ENCODE results near the gene IDS.
"Not testable (repeated sequence)": the region's sequence is repeated elsewhere in the genome, so short reads cannot be mapped to it uniquely, and the experiment has no call there.

The IDS gene

DNA sequence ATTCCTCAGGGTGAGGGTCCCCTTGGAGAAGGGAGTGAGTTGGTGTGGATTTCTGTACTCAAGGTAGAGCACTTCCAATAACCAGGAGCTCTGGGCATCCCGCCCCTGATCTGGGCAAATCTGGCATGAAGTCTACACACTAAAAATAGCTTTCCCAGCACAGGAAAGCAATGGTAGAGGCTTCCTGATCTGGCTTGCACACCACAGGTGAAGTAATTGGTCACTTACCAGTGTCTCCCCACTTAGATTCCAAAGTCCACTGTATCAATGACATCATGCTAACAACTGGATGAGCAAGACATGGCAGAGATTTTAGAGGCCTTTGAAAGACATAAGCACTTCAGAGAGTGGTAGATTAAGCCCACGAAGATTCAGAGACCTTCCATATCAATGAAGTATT is 17.8 kb upstream of the IDS start:
- TF ChIP-seq, protein P1, sequence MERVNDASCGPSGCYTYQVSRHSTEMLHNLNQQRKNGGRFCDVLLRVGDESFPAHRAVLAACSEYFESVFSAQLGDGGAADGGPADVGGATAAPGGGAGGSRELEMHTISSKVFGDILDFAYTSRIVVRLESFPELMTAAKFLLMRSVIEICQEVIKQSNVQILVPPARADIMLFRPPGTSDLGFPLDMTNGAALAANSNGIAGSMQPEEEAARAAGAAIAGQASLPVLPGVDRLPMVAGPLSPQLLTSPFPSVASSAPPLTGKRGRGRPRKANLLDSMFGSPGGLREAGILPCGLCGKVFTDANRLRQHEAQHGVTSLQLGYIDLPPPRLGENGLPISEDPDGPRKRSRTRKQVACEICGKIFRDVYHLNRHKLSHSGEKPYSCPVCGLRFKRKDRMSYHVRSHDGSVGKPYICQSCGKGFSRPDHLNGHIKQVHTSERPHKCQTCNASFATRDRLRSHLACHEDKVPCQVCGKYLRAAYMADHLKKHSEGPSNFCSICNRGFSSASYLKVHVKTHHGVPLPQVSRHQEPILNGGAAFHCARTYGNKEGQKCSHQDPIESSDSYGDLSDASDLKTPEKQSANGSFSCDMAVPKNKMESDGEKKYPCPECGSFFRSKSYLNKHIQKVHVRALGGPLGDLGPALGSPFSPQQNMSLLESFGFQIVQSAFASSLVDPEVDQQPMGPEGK (CRISPR knock-in tag; IDR thresholded peaks at IDR 0.05; ENCODE audit: borderline replicate concordance), result no peak
- no peak for TF ChIP-seq TOX (CRISPR knock-in tag; IDR thresholded peaks at IDR 0.05; ENCODE audit: borderline replicate concordance)
- TF ChIP-seq ZNF8 (CRISPR knock-in tag; IDR thresholded peaks at IDR 0.05), result no peak
- TF ChIP-seq, protein P2, sequence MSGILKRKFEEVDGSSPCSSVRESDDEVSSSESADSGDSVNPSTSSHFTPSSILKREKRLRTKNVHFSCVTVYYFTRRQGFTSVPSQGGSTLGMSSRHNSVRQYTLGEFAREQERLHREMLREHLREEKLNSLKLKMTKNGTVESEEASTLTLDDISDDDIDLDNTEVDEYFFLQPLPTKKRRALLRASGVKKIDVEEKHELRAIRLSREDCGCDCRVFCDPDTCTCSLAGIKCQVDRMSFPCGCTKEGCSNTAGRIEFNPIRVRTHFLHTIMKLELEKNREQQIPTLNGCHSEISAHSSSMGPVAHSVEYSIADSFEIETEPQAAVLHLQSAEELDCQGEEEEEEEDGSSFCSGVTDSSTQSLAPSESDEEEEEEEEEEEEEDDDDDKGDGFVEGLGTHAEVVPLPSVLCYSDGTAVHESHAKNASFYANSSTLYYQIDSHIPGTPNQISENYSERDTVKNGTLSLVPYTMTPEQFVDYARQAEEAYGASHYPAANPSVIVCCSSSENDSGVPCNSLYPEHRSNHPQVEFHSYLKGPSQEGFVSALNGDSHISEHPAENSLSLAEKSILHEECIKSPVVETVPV (CRISPR knock-in tag; IDR thresholded peaks at IDR 0.05), result no peak
- TF ChIP-seq RARB (CRISPR knock-in tag; IDR thresholded peaks at IDR 0.05), result no peak
- TF ChIP-seq ZFP3 (CRISPR knock-in tag; IDR thresholded peaks at IDR 0.05), result no peak
- TF ChIP-seq, protein P3, sequence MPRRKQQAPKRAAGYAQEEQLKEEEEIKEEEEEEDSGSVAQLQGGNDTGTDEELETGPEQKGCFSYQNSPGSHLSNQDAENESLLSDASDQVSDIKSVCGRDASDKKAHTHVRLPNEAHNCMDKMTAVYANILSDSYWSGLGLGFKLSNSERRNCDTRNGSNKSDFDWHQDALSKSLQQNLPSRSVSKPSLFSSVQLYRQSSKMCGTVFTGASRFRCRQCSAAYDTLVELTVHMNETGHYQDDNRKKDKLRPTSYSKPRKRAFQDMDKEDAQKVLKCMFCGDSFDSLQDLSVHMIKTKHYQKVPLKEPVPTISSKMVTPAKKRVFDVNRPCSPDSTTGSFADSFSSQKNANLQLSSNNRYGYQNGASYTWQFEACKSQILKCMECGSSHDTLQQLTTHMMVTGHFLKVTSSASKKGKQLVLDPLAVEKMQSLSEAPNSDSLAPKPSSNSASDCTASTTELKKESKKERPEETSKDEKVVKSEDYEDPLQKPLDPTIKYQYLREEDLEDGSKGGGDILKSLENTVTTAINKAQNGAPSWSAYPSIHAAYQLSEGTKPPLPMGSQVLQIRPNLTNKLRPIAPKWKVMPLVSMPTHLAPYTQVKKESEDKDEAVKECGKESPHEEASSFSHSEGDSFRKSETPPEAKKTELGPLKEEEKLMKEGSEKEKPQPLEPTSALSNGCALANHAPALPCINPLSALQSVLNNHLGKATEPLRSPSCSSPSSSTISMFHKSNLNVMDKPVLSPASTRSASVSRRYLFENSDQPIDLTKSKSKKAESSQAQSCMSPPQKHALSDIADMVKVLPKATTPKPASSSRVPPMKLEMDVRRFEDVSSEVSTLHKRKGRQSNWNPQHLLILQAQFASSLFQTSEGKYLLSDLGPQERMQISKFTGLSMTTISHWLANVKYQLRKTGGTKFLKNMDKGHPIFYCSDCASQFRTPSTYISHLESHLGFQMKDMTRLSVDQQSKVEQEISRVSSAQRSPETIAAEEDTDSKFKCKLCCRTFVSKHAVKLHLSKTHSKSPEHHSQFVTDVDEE (CRISPR knock-in tag; IDR thresholded peaks at IDR 0.05), result no peak
- no peak for TF ChIP-seq SNAI2 (CRISPR knock-in tag; IDR thresholded peaks at IDR 0.05)
- TF ChIP-seq GLIS3 (CRISPR knock-in tag; IDR thresholded peaks at IDR 0.05), result no peak
- TF ChIP-seq CSDC2 (CRISPR knock-in tag; IDR thresholded peaks at IDR 0.05), result no peak
- TF ChIP-seq ZFP30 (CRISPR knock-in tag; IDR thresholded peaks at IDR 0.05), result no peak
- TF ChIP-seq ARNTL (CRISPR knock-in tag; IDR thresholded peaks at IDR 0.05; ENCODE audit: borderline replicate concordance, low read depth), result no peak
- no peak for TF ChIP-seq ZNF565 (CRISPR knock-in tag; conservative IDR thresholded peaks at IDR 0.05; ENCODE audit: low read depth)
- no peak for ATAC-seq

DNA sequence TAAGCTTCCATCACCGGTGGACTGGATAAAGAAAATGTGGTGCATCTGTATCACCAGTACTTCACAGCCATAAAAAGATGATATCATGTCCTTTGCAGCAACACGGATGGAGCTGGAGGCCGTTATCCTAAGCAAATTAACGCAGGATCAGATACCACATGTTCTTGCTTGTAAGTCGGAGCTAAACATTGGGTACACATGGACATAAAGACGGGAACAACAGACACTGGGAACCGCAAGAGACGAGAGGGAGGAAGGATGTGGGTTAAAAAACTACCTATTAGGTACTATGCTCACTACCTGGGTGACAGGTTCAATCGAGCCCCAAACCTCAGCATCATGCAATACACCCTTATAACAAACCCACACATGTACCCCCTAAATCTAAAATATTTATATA is 16.3 kb upstream of the IDS start:
- ATAC-seq, result no peak
- TF ChIP-seq BACH2 (CRISPR knock-in tag; IDR thresholded peaks at IDR 0.05; ENCODE audit: borderline replicate concordance), result no peak
- no peak for TF ChIP-seq OSR1 (CRISPR knock-in tag; IDR thresholded peaks at IDR 0.05)
- TF ChIP-seq ZNF565 (CRISPR knock-in tag; conservative IDR thresholded peaks at IDR 0.05; ENCODE audit: low read depth), result no peak
- TF ChIP-seq GLIS3 (CRISPR knock-in tag; IDR thresholded peaks at IDR 0.05), result no peak
- TF ChIP-seq, protein P3 (CRISPR knock-in tag; IDR thresholded peaks at IDR 0.05), result no peak
- TF ChIP-seq TCF4 (CRISPR knock-in tag; IDR thresholded peaks at IDR 0.05; ENCODE audit: borderline replicate concordance), result no peak; the same call in 1 of the 2 replicates
- TF ChIP-seq RARB (CRISPR knock-in tag; IDR thresholded peaks at IDR 0.05), result no peak
- TF ChIP-seq, protein P4, sequence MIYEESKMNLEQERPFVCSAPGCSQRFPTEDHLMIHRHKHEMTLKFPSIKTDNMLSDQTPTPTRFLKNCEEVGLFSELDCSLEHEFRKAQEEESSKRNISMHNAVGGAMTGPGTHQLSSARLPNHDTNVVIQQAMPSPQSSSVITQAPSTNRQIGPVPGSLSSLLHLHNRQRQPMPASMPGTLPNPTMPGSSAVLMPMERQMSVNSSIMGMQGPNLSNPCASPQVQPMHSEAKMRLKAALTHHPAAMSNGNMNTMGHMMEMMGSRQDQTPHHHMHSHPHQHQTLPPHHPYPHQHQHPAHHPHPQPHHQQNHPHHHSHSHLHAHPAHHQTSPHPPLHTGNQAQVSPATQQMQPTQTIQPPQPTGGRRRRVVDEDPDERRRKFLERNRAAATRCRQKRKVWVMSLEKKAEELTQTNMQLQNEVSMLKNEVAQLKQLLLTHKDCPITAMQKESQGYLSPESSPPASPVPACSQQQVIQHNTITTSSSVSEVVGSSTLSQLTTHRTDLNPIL (CRISPR knock-in tag; IDR thresholded peaks at IDR 0.05; ENCODE audit: low read depth), result no peak
- no peak for TF ChIP-seq ESRRG (CRISPR knock-in tag; IDR thresholded peaks at IDR 0.05)
- no peak for TF ChIP-seq ISL1 (CRISPR knock-in tag; IDR thresholded peaks at IDR 0.05)
- no peak for TF ChIP-seq SNAI2 (CRISPR knock-in tag; IDR thresholded peaks at IDR 0.05)
- TF ChIP-seq, protein P2 (CRISPR knock-in tag; IDR thresholded peaks at IDR 0.05), result no peak
- TF ChIP-seq ARNTL (CRISPR knock-in tag; IDR thresholded peaks at IDR 0.05; ENCODE audit: borderline replicate concordance, low read depth), result no peak
- TF ChIP-seq, protein P1 (CRISPR knock-in tag; IDR thresholded peaks at IDR 0.05; ENCODE audit: borderline replicate concordance), result no peak

DNA sequence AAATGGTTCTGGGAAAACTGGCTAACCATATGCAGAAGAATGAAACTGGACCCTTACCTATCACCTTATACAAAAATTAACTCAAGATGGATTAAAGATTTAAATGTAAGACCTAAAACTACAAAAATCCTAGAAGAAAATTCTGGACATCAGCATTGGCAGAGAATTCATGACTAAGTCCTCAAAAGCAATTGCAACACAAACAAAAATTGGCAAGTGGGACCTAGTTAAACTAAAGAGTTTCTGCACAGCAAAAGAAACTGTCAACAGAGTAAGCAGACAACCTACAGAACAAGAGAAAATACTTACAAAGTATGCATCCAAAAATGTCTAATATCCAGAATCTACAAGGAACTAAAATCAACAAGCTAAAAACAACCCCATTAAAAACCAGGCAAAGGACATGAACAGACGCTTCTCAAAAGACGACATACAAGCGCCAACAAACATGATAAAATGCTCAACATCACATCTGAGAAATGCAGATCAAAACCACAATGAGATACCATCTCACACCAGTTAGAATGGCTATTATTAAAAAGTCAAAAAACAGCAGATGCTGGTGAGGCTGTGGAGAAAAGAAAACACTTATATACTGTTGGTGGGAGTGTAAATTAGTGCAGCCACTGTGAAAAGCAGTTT is 15.7 kb upstream of the IDS start:
- ATAC-seq, result not testable (repeated sequence)
